Activated effector memory CD4-positive, alpha-beta T cell treated with Interleukin-2 at 50 U/mL for 16 hours (primary cell): ENCODE measurements around the gene SEL1L3.
"Not testable (repeated sequence)": the region's sequence is repeated elsewhere in the genome, so short reads cannot be mapped to it uniquely, and the experiment has no call there.

Source experiments
- DNase-seq: peaks from one replicate; pipeline ENCODE4 v3.0.0-alpha.2; 2020

The SEL1L3 gene

GRCh38 chr4:25879587-25879986 lies 16.8 kb upstream of the SEL1L3 start:
- DNase-seq: no peak

- DNase-seq: no peak
Observed at GRCh38 chr4:25879091-25879584, 16.4 kb upstream of the SEL1L3 start.

DNA sequence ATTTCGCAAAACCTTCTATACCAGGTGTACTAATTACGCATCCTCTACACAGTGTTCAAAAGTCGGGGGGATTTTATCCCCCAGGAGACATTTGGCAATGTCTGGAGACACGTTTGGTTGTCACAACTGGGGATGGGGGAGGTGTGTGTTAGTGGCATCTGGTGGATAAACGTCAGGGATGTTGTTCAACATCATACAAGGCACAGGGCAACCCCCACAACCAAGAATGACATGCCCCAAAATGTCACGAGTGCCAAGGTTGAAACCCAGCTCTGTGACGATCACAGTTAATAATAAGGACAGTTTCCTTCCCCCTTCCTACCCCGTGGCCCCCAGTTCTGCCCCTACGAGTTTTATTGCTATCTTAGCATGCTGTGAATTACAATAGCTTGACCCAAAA lies 15.9 kb upstream of the SEL1L3 start:
- DNase-seq: no peak

DNA sequence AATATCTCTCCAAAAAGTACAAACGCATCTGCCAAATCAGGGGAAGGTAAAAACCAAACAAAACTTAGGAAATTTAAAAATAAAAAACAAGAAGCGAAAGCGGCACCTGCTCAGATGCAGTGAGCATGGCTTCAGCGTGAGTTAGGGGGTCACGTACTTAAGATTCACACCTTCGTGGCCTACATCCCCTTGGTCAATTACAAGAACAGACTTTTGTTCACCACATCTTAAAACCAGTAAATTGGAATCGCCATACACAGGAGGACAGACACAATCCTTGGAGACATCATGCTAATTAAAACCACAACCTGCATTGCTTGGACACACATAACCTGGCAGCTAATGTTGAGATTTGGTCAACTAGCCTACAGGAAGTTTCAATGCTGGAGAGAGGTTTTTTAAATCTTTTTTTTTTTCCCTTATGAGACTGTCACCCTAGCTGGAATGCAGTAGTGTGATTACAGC lies 12.5 kb upstream of the SEL1L3 start:
- DNase-seq: no peak

DNA sequence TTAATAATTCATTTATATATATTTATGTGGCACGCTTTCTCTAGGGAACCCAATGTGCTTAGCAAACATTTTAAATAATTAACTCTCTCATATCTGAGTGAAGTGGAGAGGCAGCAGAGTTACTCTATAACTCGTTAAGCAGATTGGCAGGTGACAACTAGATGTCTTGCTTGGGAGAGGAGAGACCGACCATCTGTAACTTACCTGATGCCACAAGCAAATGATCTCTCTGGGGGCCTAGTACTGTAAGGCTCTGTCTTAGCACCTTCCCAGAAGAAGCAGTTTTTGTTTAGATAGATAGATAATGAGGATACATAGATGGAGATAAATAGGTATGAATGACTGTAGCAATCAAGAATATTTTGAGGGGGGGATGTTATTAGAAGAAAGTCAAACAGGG lies 11.9 kb upstream of the SEL1L3 start:
- no peak for DNase-seq

DNA sequence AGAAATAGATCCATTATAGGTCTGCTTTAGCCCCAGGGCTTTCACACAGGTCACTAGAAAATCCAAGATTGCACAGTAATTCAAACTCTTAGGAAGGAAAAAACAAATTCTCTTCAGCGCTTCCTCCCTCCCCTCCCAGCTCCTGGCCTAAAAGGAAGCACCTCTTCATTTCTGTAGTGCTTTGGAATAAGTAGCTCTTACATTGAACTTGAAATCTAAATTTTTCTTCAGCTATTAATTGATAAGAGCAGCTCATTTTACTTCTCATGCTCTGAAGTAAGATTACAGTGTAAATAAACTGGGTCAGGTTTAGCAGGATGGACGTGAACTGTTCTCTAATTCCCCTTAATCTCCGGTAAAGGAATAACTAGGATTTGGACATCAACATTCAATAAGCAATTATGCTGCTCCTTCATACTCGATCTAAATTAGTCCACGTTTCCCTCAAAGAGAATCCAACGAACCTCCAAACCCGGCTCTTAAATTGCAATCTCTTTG lies 10.9 kb upstream of the SEL1L3 start:
- DNase-seq: no peak

DNA sequence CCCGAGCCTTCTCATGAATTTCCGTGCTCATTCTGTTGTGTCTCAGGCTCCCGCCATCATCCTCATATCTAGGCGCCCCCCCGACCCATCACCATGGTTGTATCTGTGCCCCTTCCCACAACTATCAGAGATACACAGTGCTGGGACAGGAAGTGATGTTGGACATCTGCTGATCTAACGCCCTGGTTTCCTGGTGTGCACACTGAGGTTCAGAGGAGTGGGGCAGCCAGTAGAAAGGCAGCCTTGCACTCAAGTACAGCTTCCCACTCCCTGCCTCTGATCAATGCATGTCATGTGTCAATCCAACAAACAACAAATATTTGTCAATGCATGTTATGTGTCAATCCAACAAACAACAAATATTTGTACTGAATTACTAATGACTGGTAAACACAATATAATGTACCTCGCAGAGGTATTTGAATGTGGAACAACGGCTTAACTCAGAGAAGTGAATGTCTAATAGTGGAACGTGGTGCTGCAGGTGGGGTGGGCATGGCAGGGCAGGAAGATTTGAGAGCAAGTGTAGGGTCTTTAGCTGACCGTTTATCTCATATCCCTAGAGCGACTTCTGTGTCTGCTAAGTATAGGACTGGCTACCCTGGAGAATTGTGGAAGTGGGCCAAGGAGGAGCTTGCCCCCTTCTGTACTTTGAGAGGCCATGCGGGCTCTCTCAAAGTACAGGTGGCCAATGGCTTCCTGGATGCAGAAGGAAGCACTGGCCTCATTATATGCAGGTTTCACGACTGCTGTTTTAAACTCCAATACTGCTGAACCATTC lies 10.3 kb upstream of the SEL1L3 start:
- no peak for DNase-seq

- DNase-seq: no peak
Observed at GRCh38 chr4:25870081-25870480, 7.3 kb upstream of the SEL1L3 start.

- no peak for DNase-seq
Observed at GRCh38 chr4:25867781-25868294, 5.0 kb upstream of the SEL1L3 start.

DNA sequence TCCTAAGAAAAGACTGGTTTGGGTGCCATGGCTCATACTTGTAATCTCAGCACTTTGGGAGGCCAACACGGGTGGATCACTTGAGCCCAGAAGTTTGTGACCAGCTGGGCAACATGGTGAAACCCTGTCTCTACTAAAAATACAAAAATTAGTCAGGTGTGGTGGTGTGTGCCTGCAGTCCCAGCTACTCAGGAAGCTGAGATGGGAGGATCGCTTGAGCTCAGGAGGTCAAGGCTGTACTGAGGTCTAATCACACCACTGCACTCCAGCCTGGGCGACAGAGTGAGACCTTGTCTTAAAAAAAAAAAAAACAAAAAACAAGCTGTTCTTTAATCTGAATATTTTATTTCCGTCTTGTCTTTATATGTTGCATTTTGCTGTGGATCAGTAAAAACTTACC lies 3.6 kb upstream of the SEL1L3 start:
- not testable (repeated sequence) for DNase-seq

GRCh38 chr4:25865586-25865985 lies 2.8 kb upstream of the SEL1L3 start:
- DNase-seq: no peak

- no peak for DNase-seq
Observed at GRCh38 chr4:25863831-25864418, 1.1 kb upstream of the SEL1L3 start.

DNA sequence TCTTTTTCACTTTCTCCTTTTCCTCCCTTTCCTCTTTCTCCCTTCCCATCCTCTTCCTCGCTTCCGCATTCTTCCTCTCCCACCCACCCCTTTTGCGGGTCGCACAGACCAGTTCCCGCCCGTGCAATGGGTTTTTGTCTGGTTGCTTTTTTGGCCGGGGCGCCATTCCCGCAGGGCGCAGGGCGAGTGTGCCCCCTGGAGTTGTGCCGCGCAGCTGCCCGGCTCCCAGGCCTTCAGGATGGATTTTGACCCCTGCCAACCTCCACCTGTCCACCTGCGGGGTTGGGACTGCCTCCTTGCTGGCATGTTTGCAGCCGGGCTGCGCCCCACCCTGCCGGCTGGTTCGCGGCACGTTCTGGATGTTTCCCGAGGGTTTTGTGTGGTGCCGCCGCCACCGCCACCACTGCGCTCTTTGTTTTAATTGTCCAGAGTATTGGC lies 578 bp upstream of the SEL1L3 start:
- DNase-seq: no peak

DNA sequence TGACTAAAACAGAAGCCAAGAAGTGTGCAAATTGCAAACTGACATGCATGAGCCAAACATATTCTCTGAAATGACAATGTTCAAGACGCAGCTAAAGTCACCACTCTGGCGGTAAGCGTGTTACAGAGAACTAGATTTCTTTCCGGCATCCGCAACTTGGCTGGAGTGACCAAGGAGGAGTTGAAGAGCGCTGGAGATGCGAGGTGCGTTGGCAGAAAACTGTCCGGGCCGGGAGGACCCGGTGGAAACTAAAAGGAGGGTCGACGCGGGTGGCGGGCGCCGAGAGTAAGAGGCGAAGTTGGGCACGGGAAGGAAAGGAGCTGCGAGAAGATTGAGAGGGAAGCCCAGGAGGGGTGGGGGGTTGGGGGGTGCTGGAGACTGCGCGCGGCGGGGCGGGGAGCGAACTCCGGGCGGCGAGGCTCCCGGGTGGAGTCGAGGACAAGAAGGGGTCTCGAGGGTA lies 807 bp downstream of the SEL1L3 start:
- no peak for DNase-seq

GRCh38 chr4:25861280-25861950 lies 1.4 kb downstream of the SEL1L3 start:
- DNase-seq: no peak

DNA sequence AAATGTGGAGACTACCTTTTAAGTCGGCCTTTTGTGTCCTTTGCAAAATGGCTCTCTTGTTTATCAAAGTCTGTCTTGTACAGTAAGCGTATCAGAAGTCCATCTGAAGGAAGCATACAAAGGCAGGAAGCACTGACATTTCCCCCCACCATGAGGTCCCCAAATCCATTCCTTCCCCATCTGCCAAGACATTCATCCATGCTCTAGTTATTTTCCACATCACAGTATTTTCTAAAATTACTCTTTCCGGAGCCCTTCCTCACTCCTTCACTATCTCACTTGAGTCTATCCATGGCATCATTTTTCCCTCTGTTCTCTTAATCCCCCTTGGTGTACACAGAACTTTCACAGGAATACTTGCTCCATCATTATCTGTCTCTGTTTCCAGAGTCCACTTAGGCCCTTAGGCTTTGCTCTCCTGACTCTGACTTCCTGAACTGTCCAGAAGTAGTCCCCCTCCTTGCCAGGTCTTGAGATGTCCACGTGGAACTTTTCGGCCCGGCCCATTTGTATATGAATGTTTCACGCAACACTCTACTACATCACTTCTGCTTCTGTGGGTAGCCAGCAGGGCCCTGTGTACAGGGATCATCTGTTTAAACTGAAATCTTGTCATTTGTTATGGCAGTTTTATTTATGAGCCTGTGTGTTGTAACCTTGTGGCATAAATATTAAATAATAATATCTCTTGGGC lies 2.1 kb downstream of the SEL1L3 start:
- no peak for DNase-seq

- DNase-seq: peak; percentile 20
Observed at GRCh38 chr4:25859429-25860148, 3.2 kb downstream of the SEL1L3 start.

- DNase-seq: no peak
Observed at GRCh38 chr4:25857851-25858400, 4.9 kb downstream of the SEL1L3 start.

DNA sequence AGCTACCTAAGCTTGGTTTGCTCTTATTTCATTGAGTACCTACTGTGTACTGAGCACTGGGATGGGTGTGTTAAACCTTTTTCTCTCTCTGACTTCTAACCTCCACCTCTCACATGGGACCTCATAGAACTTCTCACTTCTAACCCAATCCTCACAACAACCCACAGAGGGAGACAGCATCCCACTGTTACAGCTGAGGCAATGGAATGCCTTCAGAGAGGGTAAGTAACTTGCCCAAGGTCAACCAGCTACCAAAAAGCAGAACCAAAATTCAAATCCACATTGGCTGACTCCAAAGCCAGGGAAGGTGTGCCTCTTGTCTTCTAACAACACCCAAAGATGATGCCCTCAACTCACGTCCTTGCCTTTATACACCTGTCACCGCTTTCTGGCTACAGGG lies 5.4 kb downstream of the SEL1L3 start:
- no peak for DNase-seq

- DNase-seq: no peak
Observed at GRCh38 chr4:25856756-25857155, 6.0 kb downstream of the SEL1L3 start.

DNA sequence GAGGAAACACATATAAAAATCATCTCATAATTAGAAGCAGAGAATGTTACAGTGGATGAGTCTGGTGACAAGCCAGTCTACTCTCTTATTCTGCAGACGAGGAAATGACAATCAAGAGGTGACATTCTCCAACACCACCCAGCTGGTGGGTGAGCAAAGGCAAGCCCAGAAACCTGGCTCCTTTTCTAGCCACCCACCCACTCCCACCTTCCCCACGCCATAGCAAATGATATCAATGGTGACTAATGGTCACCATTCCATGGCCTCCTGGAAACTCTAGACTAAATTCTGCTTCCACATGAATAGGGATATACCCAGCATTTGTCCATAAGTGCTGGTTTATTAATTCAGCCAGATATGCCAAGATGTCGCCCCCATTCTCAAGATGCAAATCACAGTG lies 10.7 kb downstream of the SEL1L3 start:
- DNase-seq: no peak

DNA sequence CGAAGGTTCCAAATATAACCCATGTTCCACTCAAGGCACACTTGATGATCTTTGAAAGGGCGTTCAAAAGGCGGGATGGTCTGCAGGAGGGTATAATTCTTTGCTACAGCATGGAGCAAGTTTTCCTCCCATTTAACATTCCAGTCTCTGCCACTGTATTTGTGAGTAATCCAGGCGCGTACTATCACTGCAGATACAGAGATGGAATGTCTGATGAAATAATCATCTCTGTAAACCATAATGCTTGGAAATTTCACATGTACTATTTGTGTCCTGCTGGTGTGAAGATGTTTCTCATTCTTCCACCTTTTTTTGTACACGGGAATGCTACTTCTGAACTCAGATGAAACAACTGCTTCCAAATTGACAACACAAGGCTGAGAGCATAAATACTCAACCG lies 15.5 kb downstream of the SEL1L3 start:
- no peak for DNase-seq
